Mesenchymal stem cell (in vitro differentiated cells and primary cell): ENCODE measurements around the gene MGMT.

ENCODE experiments used
- DNase-seq: peaks from one replicate; pipeline ENCODE4 v3.0.0-alpha.2; 2013
- H2AFZ ChIP-seq: one replicate; pipeline ENCODE4 v1.6.1; 2013; ENCODE audit warnings: low read depth, mild to moderate bottlenecking, control low read depth, inconsistent platforms, low read length, moderate library complexity
- H2AK5ac ChIP-seq: 2 replicates; pipeline ENCODE4 v1.6.1; 2013; ENCODE audit warnings: low read length, moderate library complexity, mild to moderate bottlenecking, inconsistent platforms; ENCODE audit not compliant: severe bottlenecking
- H2BK120ac ChIP-seq: one replicate; pipeline ENCODE4 v1.6.1; 2013; ENCODE audit warnings: low read depth, mild to moderate bottlenecking, inconsistent platforms, low read length, moderate library complexity
- H2BK12ac ChIP-seq, 2 experiments: one replicate each; pipeline ENCODE4 v1.6.1; 2013; ENCODE audit warnings: inconsistent platforms in 2 of 2, low read length in 2 of 2, mild to moderate bottlenecking in 2 of 2, moderate library complexity in 2 of 2, control low read depth in 1 of 2
- H2BK15ac ChIP-seq: one replicate; pipeline ENCODE4 v1.6.1; 2013; ENCODE audit warnings: mild to moderate bottlenecking, low read depth, inconsistent platforms; ENCODE audit not compliant: poor library complexity, severe bottlenecking
- H2BK5ac ChIP-seq: 2 replicates; pipeline ENCODE4 v1.6.1; 2013; ENCODE audit warnings: low read depth, mild to moderate bottlenecking, low read length, control low read depth, inconsistent platforms; ENCODE audit not compliant: poor library complexity, severe bottlenecking
- H3K14ac ChIP-seq, 2 experiments: one replicate each; pipeline ENCODE4 v1.6.1; 2013; ENCODE audit warnings: inconsistent platforms in 2 of 2, low read length in 2 of 2, control low read depth in 1 of 2, mild to moderate bottlenecking in 1 of 2, moderate library complexity in 1 of 2
- H3K18ac ChIP-seq, 2 experiments: one replicate each; pipeline ENCODE4 v1.6.1; 2013; ENCODE audit warnings: inconsistent platforms in 2 of 2, low read length in 2 of 2, control low read depth in 1 of 2, low read depth in 1 of 2, mild to moderate bottlenecking in 1 of 2
- H3K23ac ChIP-seq, 2 experiments: one replicate each; pipeline ENCODE4 v1.6.1; 2013; ENCODE audit warnings: inconsistent platforms in 2 of 2, low read length in 2 of 2, mild to moderate bottlenecking in 2 of 2, moderate library complexity in 2 of 2, control low read depth in 1 of 2
- H3K27ac ChIP-seq: 2 replicates; pipeline ENCODE4 v1.5.1; 2013; ENCODE audit warnings: mild to moderate bottlenecking, moderate library complexity, low read length, control low read depth, inconsistent platforms; ENCODE audit not compliant: poor library complexity, severe bottlenecking
- H3K27me3 ChIP-seq, 2 experiments: 2 replicates each; pipeline versions ENCODE4 v1.6.1 to v1.7.0; 2013; ENCODE audit warnings: low read length in 2 of 2, mild to moderate bottlenecking in 2 of 2, moderate library complexity in 2 of 2, control low read depth in 1 of 2, inconsistent platforms in 1 of 2; ENCODE audit not compliant: control insufficient read depth in 1 of 2, insufficient read depth in 1 of 2
- H3K36me3 ChIP-seq, 2 experiments: 2 replicates each; pipeline versions ENCODE4 v1.6.1 to v1.7.0; 2013; ENCODE audit warnings: low read length in 2 of 2, control low read depth in 1 of 2, inconsistent platforms in 1 of 2, low read depth in 1 of 2, mild to moderate bottlenecking in 1 of 2; ENCODE audit not compliant: insufficient read depth in 2 of 2, control insufficient read depth in 1 of 2
- H3K4ac ChIP-seq, 2 experiments: one replicate each; pipeline ENCODE4 v1.6.1; 2013; ENCODE audit warnings: inconsistent platforms in 2 of 2, low read length in 2 of 2, mild to moderate bottlenecking in 2 of 2, moderate library complexity in 2 of 2, control low read depth in 1 of 2, low read depth in 1 of 2
- H3K4me1 ChIP-seq: 2 replicates; pipeline ENCODE4 v1.6.1; 2013; ENCODE audit warnings: low read depth, low read length, control low read depth; ENCODE audit not compliant: control insufficient read depth, insufficient read depth
- H3K4me2 ChIP-seq: 2 replicates; pipeline ENCODE4 v1.6.1; 2013; ENCODE audit warnings: low read length, mild to moderate bottlenecking, inconsistent platforms; ENCODE audit not compliant: poor library complexity, severe bottlenecking
- H3K4me3 ChIP-seq, 2 experiments: 2 replicates each; pipeline versions ENCODE4 v1.5.1 to v1.7.0; 2013; ENCODE audit warnings: low read length in 2 of 2, mild to moderate bottlenecking in 2 of 2, control low read depth in 1 of 2, low read depth in 1 of 2; ENCODE audit not compliant: insufficient read depth in 1 of 2
- H3K79me1 ChIP-seq: replicated peaks from 2 replicates; pipeline ENCODE4 v1.6.1; 2013; ENCODE audit warnings: mild to moderate bottlenecking, control low read depth, low read length, inconsistent platforms; ENCODE audit not compliant: poor library complexity, severe bottlenecking
- H3K9ac ChIP-seq: 2 replicates; pipeline ENCODE4 v1.7.0; 2013; ENCODE audit warnings: mild to moderate bottlenecking, low read length, moderate library complexity
- H3K9me3 ChIP-seq: 2 replicates; pipeline ENCODE4 v1.7.0; 2013; ENCODE audit warnings: mild to moderate bottlenecking, low read length; ENCODE audit not compliant: control insufficient read depth
- H4K8ac ChIP-seq: one replicate; pipeline ENCODE4 v1.6.1; 2013; ENCODE audit warnings: inconsistent platforms, mild to moderate bottlenecking, low read length, moderate library complexity
- H4K91ac ChIP-seq: one replicate; pipeline ENCODE4 v1.6.1; 2013; ENCODE audit warnings: mild to moderate bottlenecking, low read length, inconsistent platforms
- WGBS: methylation state at CpG from one replicate; pipeline ENCODE4 v1.1.7; 2013; ENCODE audit warnings: mixed read lengths; 5-methylcytosine and 5-hydroxymethylcytosine counted together

The MGMT gene

GRCh38 chr10:129771024-129771423, 304.0 kb downstream of the MGMT start:
- H3K9ac ChIP-seq, result no peak overlapping the region
- DNase-seq, result no peak
- H3K79me1 ChIP-seq, result no peaks in the 10 kb centered on the region
- no peak overlapping the region for H3K14ac ChIP-seq
- H2BK120ac ChIP-seq, result no peak overlapping the region
- H2AFZ ChIP-seq, result no peak overlapping the region
- no peaks in the 10 kb centered on the region for H3K27me3 ChIP-seq
- no peak overlapping the region for H2BK12ac ChIP-seq
- H3K4ac ChIP-seq, result no peak overlapping the region
- H4K91ac ChIP-seq, result no peak overlapping the region
- H3K4me2 ChIP-seq, result no peak overlapping the region
- H3K4me3 ChIP-seq, result no peak overlapping the region
- no peak overlapping the region for H3K18ac ChIP-seq
- H4K8ac ChIP-seq, result no peak overlapping the region
- WGBS, result 73% methylated on average over 12 of the region's 13 CpGs
- no peak overlapping the region for H3K23ac ChIP-seq
- no peak overlapping the region for H2AK5ac ChIP-seq
- H3K27ac ChIP-seq, result no peak overlapping the region
- H2BK5ac ChIP-seq, result no peak overlapping the region
- no peaks in the 10 kb centered on the region for H3K9me3 ChIP-seq
- H3K36me3 ChIP-seq, result peaks cover 6 to 28% of the 10 kb centered on the region in 2 experiments
- H3K4me1 ChIP-seq, result no peaks in the 10 kb centered on the region
- H2BK15ac ChIP-seq, result no peak overlapping the region

- Histone ChIP-seq H3K4ac (no peak overlapping the region), H2BK5ac (no peak overlapping the region), H4K91ac (no peak overlapping the region), H3K79me1 (no peaks in the 10 kb centered on the region), H2AFZ (no peak overlapping the region), H2BK12ac (no peak overlapping the region), H3K27me3 (no peaks in the 10 kb centered on the region), H2BK15ac (no peak overlapping the region), H4K8ac (no peak overlapping the region), H3K9me3 (no peaks in the 10 kb centered on the region), H3K4me2 (no peak overlapping the region), H3K23ac (no peak overlapping the region), H3K27ac (no peak overlapping the region), H3K36me3 (peaks cover 6 to 27% of the 10 kb centered on the region in 2 experiments), H3K4me1 (no peaks in the 10 kb centered on the region), H3K18ac (no peak overlapping the region), H2AK5ac (no peak overlapping the region), H3K9ac (no peak overlapping the region), H2BK120ac (no peak overlapping the region), H3K14ac (no peak overlapping the region), H3K4me3 (no peak overlapping the region)
- DNase-seq, result no peak
- 84% methylated on average over 15 of the region's 15 CpGs for WGBS
Measured at GRCh38 chr10:129771576-129771975, 304.5 kb downstream of the MGMT start.

GRCh38 chr10:129771991-129772431, 305.0 kb downstream of the MGMT start:
- Histone ChIP-seq H4K91ac (no peak overlapping the region), H3K4me3 (no peak overlapping the region), H3K9me3 (no peaks in the 10 kb centered on the region), H2AFZ (no peak overlapping the region), H3K36me3 (peaks cover 6 to 23% of the 10 kb centered on the region in 2 experiments), H3K9ac (no peak overlapping the region), H2BK5ac (no peak overlapping the region), H3K23ac (no peak overlapping the region), H3K4me1 (no peaks in the 10 kb centered on the region), H2AK5ac (no peak overlapping the region), H2BK15ac (no peak overlapping the region), H3K4ac (no peak overlapping the region), H3K18ac (no peak overlapping the region), H3K79me1 (no peaks in the 10 kb centered on the region), H2BK120ac (no peak overlapping the region), H3K4me2 (no peak overlapping the region), H4K8ac (no peak overlapping the region), H3K14ac (no peak overlapping the region), H3K27ac (no peak overlapping the region), H3K27me3 (no peaks in the 10 kb centered on the region), H2BK12ac (no peak overlapping the region)
- no peak for DNase-seq
- 96% methylated on average over 13 of the region's 13 CpGs for WGBS

GRCh38 chr10:129772468-129773358, 305.7 kb downstream of the MGMT start:
- no peak overlapping the region for H4K91ac ChIP-seq
- H3K4ac ChIP-seq, result no peak overlapping the region
- H3K18ac ChIP-seq, result no peak overlapping the region
- H3K36me3 ChIP-seq, result peaks cover 6 to 20% of the 10 kb centered on the region in 2 experiments
- no peak overlapping the region for H3K4me3 ChIP-seq
- no peak overlapping the region for H3K14ac ChIP-seq
- H2BK12ac ChIP-seq, result no peak overlapping the region
- H3K27ac ChIP-seq, result no peak overlapping the region
- WGBS, result 87% methylated on average over 17 of the region's 17 CpGs
- no peak overlapping the region for H3K4me2 ChIP-seq
- H3K4me1 ChIP-seq, result no peaks in the 10 kb centered on the region
- H3K9me3 ChIP-seq, result no peaks in the 10 kb centered on the region
- no peaks in the 10 kb centered on the region for H3K27me3 ChIP-seq
- H2BK15ac ChIP-seq, result no peak overlapping the region
- no peak overlapping the region for H3K9ac ChIP-seq
- H4K8ac ChIP-seq, result no peak overlapping the region
- H3K79me1 ChIP-seq, result no peaks in the 10 kb centered on the region
- DNase-seq, result no peak
- no peak overlapping the region for H2BK5ac ChIP-seq
- no peak overlapping the region for H2AK5ac ChIP-seq
- no peak overlapping the region for H2BK120ac ChIP-seq
- no peak overlapping the region for H3K23ac ChIP-seq
- no peak overlapping the region for H2AFZ ChIP-seq
